H9 (cell line): ENCODE results near the gene NCAM1. TPM values are rescaled to one million over a fixed set of nuclear protein-coding genes. Genes with fewer than 3 reads are reported as not detected.

Experiments
- DNase-seq: peaks from one replicate; pipeline ENCODE4 v3.0.0-alpha.2; 2017
- H2AFZ ChIP-seq: one replicate; pipeline ENCODE4 v1.6.1; 2013; ENCODE audit warnings: mild to moderate bottlenecking, low read length, control low read depth, moderate library complexity
- H2AK5ac ChIP-seq: 2 replicates; pipeline ENCODE4 v1.6.1; 2013; ENCODE audit warnings: low read length, control low read depth, mixed read lengths; ENCODE audit not compliant: insufficient read length
- H2BK120ac ChIP-seq: one replicate; pipeline ENCODE4 v1.6.1; 2013; ENCODE audit warnings: low read depth, mild to moderate bottlenecking, low read length, control low read depth, inconsistent platforms; ENCODE audit not compliant: poor library complexity, severe bottlenecking
- H2BK12ac ChIP-seq: 2 replicates; pipeline ENCODE4 v1.6.1; 2013; ENCODE audit warnings: low read length, control low read depth, mixed read lengths, low read depth; ENCODE audit not compliant: insufficient read length
- H2BK15ac ChIP-seq: 2 replicates; pipeline ENCODE4 v1.6.1; 2013; ENCODE audit warnings: low read depth, low read length, control low read depth
- H2BK20ac ChIP-seq: one replicate; pipeline ENCODE4 v1.6.1; 2013; ENCODE audit warnings: low read depth, mild to moderate bottlenecking, low read length, control low read depth, inconsistent platforms; ENCODE audit not compliant: poor library complexity, severe bottlenecking
- H2BK5ac ChIP-seq: 2 replicates; pipeline ENCODE4 v1.6.1; 2013; ENCODE audit warnings: low read length, control low read depth, mixed read lengths; ENCODE audit not compliant: insufficient read length
- H3K14ac ChIP-seq: 2 replicates; pipeline ENCODE4 v1.6.1; 2013; ENCODE audit warnings: low read length, control low read depth; ENCODE audit not compliant: insufficient read depth
- H3K18ac ChIP-seq: 2 replicates; pipeline ENCODE4 v1.6.1; 2013; ENCODE audit warnings: low read depth, mild to moderate bottlenecking, mixed read lengths, low read length, control low read depth; ENCODE audit not compliant: insufficient read length
- H3K23ac ChIP-seq: 2 replicates; pipeline ENCODE4 v1.6.1; 2013; ENCODE audit warnings: low read length, control low read depth, mixed read lengths, low read depth; ENCODE audit not compliant: insufficient read length
- H3K23me2 ChIP-seq: 2 replicates; pipeline ENCODE4 v1.6.1; 2013; ENCODE audit warnings: low read depth, mild to moderate bottlenecking, mixed read lengths, low read length, control low read depth; ENCODE audit not compliant: insufficient read length, poor library complexity, severe bottlenecking
- H3K27ac ChIP-seq: 2 replicates; pipeline ENCODE4 v1.5.1; 2013; ENCODE audit warnings: low read length, control low read depth, mixed read lengths, low read depth; ENCODE audit not compliant: insufficient read length
- H3K27me3 ChIP-seq: 2 replicates; pipeline ENCODE4 v1.6.1; 2013; ENCODE audit warnings: low read length, control low read depth, inconsistent platforms; ENCODE audit not compliant: insufficient read depth
- H3K4ac ChIP-seq: 2 replicates; pipeline ENCODE4 v1.6.1; 2013; ENCODE audit warnings: low read depth, mild to moderate bottlenecking, control low read depth, inconsistent platforms, low read length, moderate library complexity
- H3K4me1 ChIP-seq: 2 replicates; pipeline ENCODE4 v1.6.1; 2013; ENCODE audit warnings: low read length, control low read depth, inconsistent platforms; ENCODE audit not compliant: insufficient read depth
- H3K4me2 ChIP-seq: 2 replicates; pipeline ENCODE4 v1.6.1; 2013; ENCODE audit warnings: low read length, control low read depth, mixed read lengths; ENCODE audit not compliant: insufficient read length, insufficient read depth
- H3K56ac ChIP-seq: 2 replicates; pipeline ENCODE4 v1.6.1; 2013; ENCODE audit warnings: low read depth, mild to moderate bottlenecking, mixed read lengths, low read length, control low read depth; ENCODE audit not compliant: insufficient read length
- H3K79me1 ChIP-seq: 2 replicates; pipeline ENCODE4 v1.6.1; 2013; ENCODE audit warnings: low read depth, mild to moderate bottlenecking, moderate library complexity, low read length, control low read depth, inconsistent platforms; ENCODE audit not compliant: insufficient read depth, poor library complexity, severe bottlenecking
- H3K79me2 ChIP-seq: 2 replicates; pipeline ENCODE4 v1.6.1; 2013; ENCODE audit warnings: low read length, control low read depth, inconsistent platforms; ENCODE audit not compliant: insufficient read depth
- H3K9ac ChIP-seq: 2 replicates; pipeline ENCODE4 v1.6.1; 2013; ENCODE audit warnings: low read length, control low read depth, mixed read lengths; ENCODE audit not compliant: insufficient read length; ENCODE audit errors: extremely low read depth
- H3K9me3 ChIP-seq: one replicate; pipeline ENCODE4 v1.6.1; 2013; ENCODE audit warnings: low read depth, low read length, inconsistent platforms; ENCODE audit not compliant: control insufficient read depth
- H3T11ph ChIP-seq: one replicate; pipeline ENCODE4 v1.6.1; 2013; ENCODE audit warnings: mild to moderate bottlenecking, low read length, control low read depth, inconsistent platforms
- H4K20me1 ChIP-seq: one replicate; pipeline ENCODE4 v1.6.1; 2013; ENCODE audit not compliant: control insufficient read depth, insufficient read length, insufficient read depth
- H4K5ac ChIP-seq: 2 replicates; pipeline ENCODE4 v1.6.1; 2013; ENCODE audit warnings: low read depth, mild to moderate bottlenecking, mixed read lengths, low read length, control low read depth; ENCODE audit not compliant: insufficient read length
- H4K8ac ChIP-seq: replicated peaks from 2 replicates; pipeline ENCODE4 v1.6.1; 2013; ENCODE audit warnings: low read length, control low read depth, mixed read lengths, low read depth; ENCODE audit not compliant: insufficient read length
- H4K91ac ChIP-seq: 2 replicates; pipeline ENCODE4 v1.6.1; 2013; ENCODE audit warnings: low read depth, mild to moderate bottlenecking, moderate library complexity, mixed read lengths, low read length, control low read depth; ENCODE audit not compliant: insufficient read length
- H3K27ac Mint-ChIP-seq, 3 experiments: 2 replicates in 2 of 3; 3 replicates in 1 of 3; pipeline ENCODE4 v1.8.0; 2020 to 2021; ENCODE audit warnings: mixed read lengths in 3 of 3, mild to moderate bottlenecking in 1 of 3, moderate library complexity in 1 of 3
- H3K27me3 Mint-ChIP-seq: 2 replicates; pipeline ENCODE4 v1.8.0; 2021; ENCODE audit warnings: low read depth, mild to moderate bottlenecking, moderate library complexity, mixed read lengths
- H3K36me3 Mint-ChIP-seq, 3 experiments: 2 replicates in 2 of 3; 3 replicates in 1 of 3; pipeline ENCODE4 v1.8.0; 2020 to 2021; ENCODE audit warnings: low read depth in 3 of 3, mixed read lengths in 3 of 3; ENCODE audit not compliant: insufficient read depth in 1 of 3
- H3K4me1 Mint-ChIP-seq, 2 experiments: 2 replicates each; pipeline ENCODE4 v1.8.0; 2020; ENCODE audit warnings: mixed read lengths in 2 of 2
- H3K4me3 Mint-ChIP-seq, 2 experiments: 2 replicates in 1 of 2; 3 replicates in 1 of 2; pipeline ENCODE4 v1.8.0; 2020 to 2021; ENCODE audit warnings: mild to moderate bottlenecking in 2 of 2, mixed read lengths in 2 of 2, moderate library complexity in 1 of 2
- H3K9me3 Mint-ChIP-seq, 2 experiments: 2 replicates in 1 of 2; 3 replicates in 1 of 2; pipeline ENCODE4 v1.8.0; 2020; ENCODE audit warnings: mild to moderate bottlenecking in 2 of 2, mixed read lengths in 2 of 2, moderate library complexity in 1 of 2
- WGBS: extraction: QIAGEN DNeasy Blood & Tissue Kit; methylation state at CpG from one replicate; pipeline ENCODE4 v1.1.7; 2013; ENCODE audit warnings: missing lambda C conversion rate, low lambda C conversion rate, mixed read lengths; ENCODE audit not compliant: insufficient read length; ENCODE audit errors: extremely low coverage; 5-methylcytosine and 5-hydroxymethylcytosine counted together
- total RNA-seq: library from RNA; stranded (reverse); gene quantifications from 2 replicates; pipeline ENCODE4 v1.2.1, GENCODE V29; 2021
- TF ChIP-seq, protein P1 (sequence below): fragments of 200-600 bp; sonication (generic); conservative IDR thresholded peaks from 3 replicates; pipeline ENCODE4 v1.8.0; 2021; ENCODE audit warnings: antibody characterized with exemption, mild to moderate bottlenecking

Gene NCAM1
- total RNA-seq, 1 experiment from 2014 or later, result 2.5 TPM

GRCh38 chr11:113161711-113162591 lies 200.7 kb downstream of the NCAM1 start:
- Histone ChIP-seq H2BK120ac (no peak overlapping the region), H3K23ac (no peak overlapping the region), H3K79me1 (no peaks in the 10 kb centered on the region), H3K27ac (no peak overlapping the region), H3K4me2 (no peak overlapping the region), H3K56ac (no peak overlapping the region), H4K20me1 (no peaks in the 10 kb centered on the region), H2AFZ (no peak overlapping the region), H2AK5ac (no peak overlapping the region), H3K23me2 (no peaks in the 10 kb centered on the region), H3K4me1 (no peaks in the 10 kb centered on the region), H3K9ac (no peak overlapping the region), H2BK20ac (no peak overlapping the region), H2BK12ac (no peak overlapping the region), H4K8ac (no peak overlapping the region), H3K27me3 (no peaks in the 10 kb centered on the region), H3T11ph (no peak overlapping the region), H3K14ac (no peak overlapping the region), H2BK5ac (no peak overlapping the region), H3K9me3 (no peaks in the 10 kb centered on the region), H4K91ac (no peak overlapping the region), H3K18ac (no peak overlapping the region), H3K79me2 (no peaks in the 10 kb centered on the region), H4K5ac (no peak overlapping the region), H2BK15ac (no peak overlapping the region), H3K4ac (no peak overlapping the region)
- peaks cover 9 to 11% of the 10 kb centered on the region in 2 experiments for H3K4me1 Mint-ChIP-seq
- no peaks in the 10 kb centered on the region for H3K36me3 Mint-ChIP-seq
- H3K4me3 Mint-ChIP-seq, result no peak overlapping the region
- no peak for DNase-seq
- WGBS, result no CpG with 5 or more reads among the region's 5 CpGs
- TF ChIP-seq, protein P1, sequence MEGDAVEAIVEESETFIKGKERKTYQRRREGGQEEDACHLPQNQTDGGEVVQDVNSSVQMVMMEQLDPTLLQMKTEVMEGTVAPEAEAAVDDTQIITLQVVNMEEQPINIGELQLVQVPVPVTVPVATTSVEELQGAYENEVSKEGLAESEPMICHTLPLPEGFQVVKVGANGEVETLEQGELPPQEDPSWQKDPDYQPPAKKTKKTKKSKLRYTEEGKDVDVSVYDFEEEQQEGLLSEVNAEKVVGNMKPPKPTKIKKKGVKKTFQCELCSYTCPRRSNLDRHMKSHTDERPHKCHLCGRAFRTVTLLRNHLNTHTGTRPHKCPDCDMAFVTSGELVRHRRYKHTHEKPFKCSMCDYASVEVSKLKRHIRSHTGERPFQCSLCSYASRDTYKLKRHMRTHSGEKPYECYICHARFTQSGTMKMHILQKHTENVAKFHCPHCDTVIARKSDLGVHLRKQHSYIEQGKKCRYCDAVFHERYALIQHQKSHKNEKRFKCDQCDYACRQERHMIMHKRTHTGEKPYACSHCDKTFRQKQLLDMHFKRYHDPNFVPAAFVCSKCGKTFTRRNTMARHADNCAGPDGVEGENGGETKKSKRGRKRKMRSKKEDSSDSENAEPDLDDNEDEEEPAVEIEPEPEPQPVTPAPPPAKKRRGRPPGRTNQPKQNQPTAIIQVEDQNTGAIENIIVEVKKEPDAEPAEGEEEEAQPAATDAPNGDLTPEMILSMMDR, result no peak
- H3K9me3 Mint-ChIP-seq, result no peaks in the 10 kb centered on the region
- H3K27ac Mint-ChIP-seq, result no peak overlapping the region
- H3K27me3 Mint-ChIP-seq, result no peaks in the 10 kb centered on the region; the same call in none of the 2 replicates
